Activated T-cell treated with anti-CD3 and anti-CD28 coated beads, Interleukin-2, amount 50 U/mL, for 48 hours (primary cell): Measurements from ENCODE around the gene PYROXD2.

Source experiments
- DNase-seq, 2 experiments: peaks; one replicate each; pipeline ENCODE4 v3.0.0-alpha.2; 2020

Gene PYROXD2

GRCh38 chr10:98411768-98412167 is 3.2 kb downstream of the PYROXD2 start:
- no peak for DNase-seq

GRCh38 chr10:98411166-98411565 is 3.8 kb downstream of the PYROXD2 start:
- DNase-seq, result no peak

GRCh38 chr10:98410759-98411158 is 4.2 kb downstream of the PYROXD2 start:
- no peak for DNase-seq

- DNase-seq, result no peak
These were observed 4.7 kb downstream of the PYROXD2 start for GRCh38 chr10:98410135-98410743.

- no peak for DNase-seq
These were observed 6.2 kb downstream of the PYROXD2 start for GRCh38 chr10:98408799-98409198.

GRCh38 chr10:98407744-98408241 is 7.2 kb downstream of the PYROXD2 start:
- no peak for DNase-seq

GRCh38 chr10:98407017-98407743 is 7.8 kb downstream of the PYROXD2 start:
- DNase-seq, result no peak

GRCh38 chr10:98405422-98405821 is 9.6 kb downstream of the PYROXD2 start:
- no peak for DNase-seq

- peak; percentile 23 to 31 for DNase-seq
These were observed 10.2 kb downstream of the PYROXD2 start for GRCh38 chr10:98404571-98405359.

GRCh38 chr10:98403812-98404504 is 11.0 kb downstream of the PYROXD2 start:
- DNase-seq, result no peak

GRCh38 chr10:98402931-98403718 is 11.9 kb downstream of the PYROXD2 start:
- DNase-seq, result no peak

- no peak for DNase-seq
These were observed 12.5 kb downstream of the PYROXD2 start for GRCh38 chr10:98402478-98402877.

GRCh38 chr10:98400482-98400881 is 14.5 kb downstream of the PYROXD2 start:
- no peak for DNase-seq

- no peak for DNase-seq
These were observed 15.2 kb downstream of the PYROXD2 start for GRCh38 chr10:98399784-98400183.

- DNase-seq, result no peak
These were observed 17.8 kb downstream of the PYROXD2 start for GRCh38 chr10:98397089-98397600.

- no peak for DNase-seq
These were observed 18.6 kb downstream of the PYROXD2 start for GRCh38 chr10:98396096-98397063.

GRCh38 chr10:98394851-98395440 is 20.0 kb downstream of the PYROXD2 start:
- no peak for DNase-seq

- no peak for DNase-seq
These were observed 23.4 kb downstream of the PYROXD2 start for GRCh38 chr10:98391578-98391991.

- DNase-seq, result no peak
These were observed 23.9 kb downstream of the PYROXD2 start for GRCh38 chr10:98391065-98391464.

GRCh38 chr10:98390406-98390805 is 24.6 kb downstream of the PYROXD2 start:
- no peak for DNase-seq
